Spleen (tissue), 7 donors: ENCODE results near the gene ZNF425.

Source experiments
- CTCF ChIP-seq, 11 experiments: fragments of 200-600 bp in 7 of 11; fragments of 450-650 bp in 4 of 11; sonication (generic) in 4 of 11; IDR thresholded peaks in 8 of 11; conservative IDR thresholded peaks in 3 of 11; 1 replicate in 7 of 11; 2 replicates in 4 of 11; pipeline versions ENCODE4 v1.4.0 to v1.8.0; 2016 to 2021; ENCODE audit warnings: antibody characterized with exemption in 11 of 11, inconsistent platforms in 4 of 11, mild to moderate bottlenecking in 1 of 11
- POLR2A ChIP-seq, 3 donors: fragments of 450-650 bp; IDR thresholded peaks; one replicate each; pipeline ENCODE4 v1.5.1; 2017; ENCODE audit warnings: antibody characterized with exemption in 3 of 3, mild to moderate bottlenecking in 1 of 3
- donor health status: DM: no; HTN: no; CAD: no; lungs with moderate emphysema.
- donor health status: DM: no; HTN: no; CAD: no.
- donor health status: DM: no; HTN: no; CAD: no.

- TF ChIP-seq POLR2A (IDR thresholded peaks at IDR 0.05) = no peak
- no peak for TF ChIP-seq CTCF (IDR thresholded peaks at IDR 0.05 in 8 of 11, conservative IDR thresholded peaks at IDR 0.05 in 3 of 11)
Measured at GRCh38 chr7:149081914-149082313, 44.2 kb downstream of the ZNF425 start.
